GM13977 (cell line): ENCODE data around the gene RRM1.
A peak's percentile ranks its signal among the peaks of the same experiment; 100 is the strongest.

Experiments used
- DNase-seq: peaks from one replicate; pipeline ENCODE4 v3.0.0; 2012; ENCODE audit warnings: low spot score
- CTCF ChIP-seq: IDR thresholded peaks from 2 replicates; pipeline ENCODE4 v1.5.1; 2012; ENCODE audit warnings: mild to moderate bottlenecking, control low read depth; ENCODE audit not compliant: insufficient read depth; ENCODE audit errors: extremely low read depth, missing control alignments
- in situ Hi-C: fragments of 300-500 bp; cut with MboI; formaldehyde crosslinking; loops from one replicate; pipeline ENCODE4 v1.12.0; 2022; ENCODE audit warnings: low sequenced_read_pairs, low pct_unique_long_range_greater_than_20kb, mixed read lengths, inconsistent platforms; ENCODE audit not compliant: unreplicated experiment

Gene RRM1

GRCh38 chr11:4065601-4066377, 28.8 kb upstream of the RRM1 start:
- TF ChIP-seq CTCF = no peak
- in situ Hi-C loops = no loop called here
- DNase-seq = no peak

GRCh38 chr11:4066910-4067309, 27.7 kb upstream of the RRM1 start:
- DNase-seq = no peak
- in situ Hi-C loops = no loop called here
- TF ChIP-seq CTCF = no peak

DNA sequence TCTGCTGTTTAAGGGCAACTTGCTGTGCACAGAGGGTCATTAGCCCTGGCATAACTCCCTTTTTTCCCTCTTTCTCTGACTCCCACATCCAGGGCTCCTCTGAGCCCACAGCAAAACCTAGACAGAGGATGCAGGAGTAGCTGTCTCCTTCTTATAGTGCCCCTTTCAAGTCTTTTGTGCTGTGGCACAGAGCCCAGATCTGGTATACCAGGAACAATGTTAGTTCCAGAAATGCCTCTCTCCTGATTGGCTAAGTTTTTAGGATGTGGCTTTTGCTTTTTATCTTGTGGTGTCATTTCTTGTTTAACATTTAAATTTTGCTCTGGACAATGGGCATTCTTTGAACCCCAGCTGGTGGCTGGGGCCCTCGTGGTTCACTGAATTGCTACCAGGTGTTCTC, 25.6 kb upstream of the RRM1 start:
- TF ChIP-seq CTCF = no peak
- in situ Hi-C loops = no loop called here
- DNase-seq = no peak

DNA sequence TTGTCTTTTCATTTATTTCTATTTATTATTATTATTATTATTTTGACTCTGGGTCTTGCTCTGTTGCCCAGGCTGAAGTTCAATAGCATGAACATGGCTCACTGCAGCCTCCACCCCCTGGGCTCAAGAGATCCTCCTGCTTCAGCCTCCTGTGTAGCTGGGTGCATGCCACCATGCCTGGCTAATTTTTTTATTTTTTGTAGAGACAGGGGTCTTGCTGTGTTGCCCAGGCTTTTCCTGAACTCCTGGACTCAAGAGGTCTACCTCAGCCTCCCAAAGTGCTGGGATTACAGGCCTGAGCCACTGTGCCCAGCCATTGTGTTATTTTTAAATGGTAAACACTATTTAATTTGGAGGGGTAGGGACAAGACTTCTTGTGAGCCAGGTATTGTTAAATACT, 23.3 kb upstream of the RRM1 start:
- no peak for TF ChIP-seq CTCF
- in situ Hi-C loops = loop anchor here (5.0 kb wide), 1 partner anchor 224 kb away; no protein-coding TSS in a partner anchor

DNA sequence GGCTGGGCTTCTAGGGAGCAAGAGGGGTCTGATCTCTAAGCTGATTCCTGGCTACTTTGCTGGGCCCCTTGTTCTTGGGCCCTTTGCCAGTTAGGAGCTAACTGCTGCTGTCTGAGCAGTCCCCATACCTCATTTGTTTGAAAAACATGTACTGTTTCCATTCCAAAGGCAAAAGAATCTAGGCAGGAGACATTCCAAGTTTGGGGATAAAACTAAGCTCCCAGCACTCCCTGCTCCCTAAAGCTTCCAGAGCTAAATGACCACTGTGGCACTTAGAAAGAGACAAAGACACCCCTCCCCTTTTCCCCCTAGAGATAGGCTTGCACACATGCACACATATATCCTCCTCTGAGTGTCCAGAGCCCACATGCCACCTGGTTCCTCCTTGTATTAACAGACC, 22.7 kb upstream of the RRM1 start:
- DNase-seq = no peak
- no peak for TF ChIP-seq CTCF
- in situ Hi-C loops = loop anchor here (5.0 kb wide), 1 partner anchor 225 kb away; no protein-coding TSS in a partner anchor

More for the DNA sequence above, 23.3 kb upstream of the RRM1 start:
- no peak for DNase-seq

GRCh38 chr11:4072668-4073285, 21.8 kb upstream of the RRM1 start:
- in situ Hi-C loops = loop anchor here (5.0 kb wide), 1 partner anchor 225 kb away; no protein-coding TSS in a partner anchor
- TF ChIP-seq CTCF = peak; percentile 81
- DNase-seq = peak; percentile 62
